ENCODE data around the gene TNMD.
"Not testable (repeated sequence)": the region's sequence is repeated elsewhere in the genome, so short reads cannot be mapped to it uniquely, and the experiment has no call there.

The TNMD gene

DNA sequence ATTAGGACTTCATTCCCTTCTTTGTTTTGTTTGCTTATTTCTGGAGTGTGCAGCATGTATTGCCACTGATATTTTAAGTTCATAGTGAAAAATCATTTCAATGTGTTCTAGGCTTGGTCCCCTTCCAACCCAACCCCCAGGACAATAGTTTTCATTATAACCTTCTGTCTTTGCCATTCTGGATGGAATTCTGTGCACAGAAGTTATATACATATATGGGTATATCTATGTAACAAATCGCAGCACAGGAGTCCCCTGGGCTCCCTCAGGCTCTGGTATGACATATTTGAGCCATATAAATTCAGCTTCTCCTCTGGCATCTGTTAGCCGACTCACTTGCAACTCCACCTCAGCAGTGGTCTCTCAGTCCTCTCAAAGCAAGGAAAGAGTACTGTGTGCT, at the start of gene TNMD:
TSS of gene TNMD (plus strand) at position 326 of the 400 bp plus-strand sequence. CDS start 83 bp downstream, outside the sequence.
- no peak for DNase-seq

GRCh38 chrX:100565534-100565933, 19.2 kb upstream of the TNMD start:
- DNase-seq: not testable (repeated sequence)

GRCh38 chrX:100586747-100587146, 2.0 kb downstream of the TNMD start:
- no peak for DNase-seq

- DNase-seq: no peak
These were observed 3.1 kb downstream of the TNMD start for GRCh38 chrX:100587861-100588260.

DNA sequence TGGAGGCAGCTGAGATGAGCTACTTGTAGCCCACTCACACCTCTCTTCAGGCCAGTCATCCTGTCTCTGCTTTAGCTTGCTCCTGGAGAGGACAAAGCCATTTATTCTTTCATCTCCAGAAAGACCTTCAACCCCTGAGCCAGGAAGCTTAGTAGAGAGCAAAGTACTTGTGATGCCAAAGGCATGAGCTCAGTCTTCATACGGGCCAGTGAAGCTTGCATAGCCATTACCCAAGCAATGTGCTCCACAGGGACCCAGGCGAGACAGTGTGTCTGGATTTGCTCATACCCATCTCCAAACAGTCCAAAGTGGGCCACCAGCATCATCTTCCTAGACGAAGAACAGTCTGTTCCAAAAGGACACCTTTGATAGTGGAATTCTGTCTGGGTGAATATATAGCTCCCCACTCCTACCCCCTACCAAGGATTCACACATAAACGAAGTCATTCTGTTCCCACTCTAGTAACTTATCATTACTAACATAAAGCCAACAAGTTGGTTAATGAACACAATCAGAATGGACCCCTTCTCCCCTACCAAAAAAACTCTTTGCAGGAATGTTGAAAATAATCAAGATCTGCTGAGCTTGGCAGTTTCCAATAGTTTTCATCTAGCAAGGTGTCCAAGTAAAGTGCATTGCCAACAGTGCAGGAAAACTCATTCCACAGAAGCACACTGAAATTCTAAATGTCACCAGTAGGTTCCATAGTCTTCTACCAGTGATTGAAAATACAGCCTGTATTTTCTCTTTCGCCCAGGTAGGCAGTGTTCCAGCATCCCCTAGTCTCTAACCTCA, 6.7 kb downstream of the TNMD start:
- no peak for DNase-seq

GRCh38 chrX:100593126-100593525, 8.4 kb downstream of the TNMD start:
- DNase-seq: no peak

- no peak for DNase-seq
These were observed 8.8 kb downstream of the TNMD start for GRCh38 chrX:100593581-100593980.

DNA sequence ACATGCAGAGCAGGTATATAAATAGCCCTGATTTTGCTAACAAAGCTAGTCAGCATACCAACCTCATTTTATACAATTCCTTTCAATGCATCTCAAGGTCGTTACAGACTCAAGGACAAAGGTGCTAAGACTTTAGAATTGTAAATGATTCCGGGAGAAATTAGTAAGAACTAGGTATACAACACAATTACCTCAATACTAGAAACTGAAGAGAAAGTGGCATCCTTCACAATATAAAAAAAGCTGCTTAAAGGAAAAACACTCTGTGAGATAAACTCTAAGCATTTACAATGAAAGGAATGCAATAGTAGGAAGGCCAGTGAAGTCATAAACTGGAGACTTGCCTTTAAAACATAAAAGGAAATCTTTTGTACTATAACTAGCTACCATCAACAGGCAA, 11.9 kb downstream of the TNMD start:
- no peak for DNase-seq

GRCh38 chrX:100599456-100599855, 14.7 kb downstream of the TNMD start:
- DNase-seq: no peak

GRCh38 chrX:100600340-100600739, 15.6 kb downstream of the TNMD start:
- no peak for DNase-seq

DNA sequence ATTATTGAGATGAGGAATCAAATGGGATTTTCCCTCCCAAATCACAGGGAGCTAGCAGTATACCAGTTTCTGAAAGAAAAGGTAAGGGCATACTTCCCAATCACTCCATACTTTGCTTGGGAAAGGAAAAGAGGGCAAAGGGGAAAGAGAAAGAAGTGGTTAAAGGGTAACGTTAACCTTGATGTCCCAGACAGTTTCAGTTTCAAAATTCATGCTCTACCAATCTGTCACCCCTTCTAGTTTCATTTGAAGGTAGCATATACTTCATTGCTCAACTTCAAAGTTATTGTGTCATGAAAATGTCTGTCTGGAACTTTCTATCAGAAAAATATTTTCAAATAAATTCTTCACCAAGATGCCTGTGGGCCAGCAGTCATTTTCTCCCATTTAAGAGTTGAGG, 16.0 kb downstream of the TNMD start:
- no peak for DNase-seq

GRCh38 chrX:100606753-100607152, 22.0 kb downstream of the TNMD start:
- no peak for DNase-seq

- no peak for DNase-seq
These were observed 24.9 kb downstream of the TNMD start for GRCh38 chrX:100609591-100609990.

DNA sequence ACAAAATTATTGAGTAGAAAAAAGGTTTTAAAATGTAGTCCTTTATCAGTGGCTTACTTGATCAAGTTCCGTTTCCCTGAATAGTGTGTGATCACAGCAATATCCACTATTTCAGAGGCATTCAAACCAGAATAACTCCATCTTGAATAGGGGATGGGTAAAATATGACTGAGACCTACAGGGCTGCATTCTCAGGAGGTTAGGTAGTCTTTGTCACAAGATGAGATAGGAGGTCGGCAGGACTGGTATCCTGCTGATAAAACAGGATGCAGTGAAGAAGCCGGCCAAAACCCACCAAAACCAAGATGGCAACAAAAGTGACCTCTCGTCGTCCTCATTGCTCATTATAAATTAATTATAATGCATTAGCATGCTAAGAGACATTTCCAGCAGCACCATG, 27.2 kb downstream of the TNMD start:
- DNase-seq: no peak

GRCh38 chrX:100615005-100615404, 30.3 kb downstream of the TNMD start:
- no peak for DNase-seq

DNA sequence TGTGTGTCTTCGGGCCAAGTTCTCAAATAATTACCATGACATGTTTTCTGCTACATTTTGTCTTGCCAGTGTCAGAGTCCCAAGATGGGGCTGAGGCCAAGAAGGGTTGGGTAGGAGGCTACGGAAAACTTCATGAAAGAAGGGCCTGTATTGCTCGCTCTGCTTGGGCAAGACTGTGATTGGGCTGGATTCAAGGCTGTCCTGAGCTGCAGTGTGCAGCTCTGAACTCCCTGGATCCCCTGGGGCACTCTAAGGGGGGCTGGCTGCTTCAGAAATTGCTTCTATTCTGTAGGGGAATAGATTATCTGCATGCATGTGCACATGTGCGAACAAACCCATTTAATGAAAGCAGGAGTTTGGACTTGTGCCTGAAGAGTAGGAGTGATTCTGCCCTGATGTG, 38.3 kb downstream of the TNMD start:
- DNase-seq: no peak

DNA sequence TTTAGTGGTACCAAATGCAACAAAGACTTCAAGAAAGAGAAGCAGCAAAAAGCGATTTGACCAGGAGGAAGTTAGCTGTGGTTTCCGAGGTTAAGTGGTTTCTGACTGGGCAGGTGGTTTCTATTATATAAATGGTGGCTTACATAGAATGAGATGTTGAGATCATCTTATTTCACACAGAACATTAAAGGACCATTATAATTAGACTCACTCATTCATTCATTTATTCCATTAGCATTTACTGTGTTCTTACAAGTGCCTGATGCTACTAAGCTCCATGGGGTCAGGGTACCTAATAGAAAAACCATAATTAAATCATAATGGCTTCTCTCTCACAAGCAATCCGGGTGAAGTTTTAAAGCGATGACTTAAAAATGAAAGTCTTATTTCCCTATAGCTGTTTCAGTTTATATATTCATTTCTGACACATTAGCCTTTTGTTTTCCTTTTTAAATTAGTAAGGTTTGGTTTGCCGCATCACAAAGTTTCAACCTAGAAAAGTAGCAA, 41.3 kb downstream of the TNMD start:
- DNase-seq: no peak

- no peak for DNase-seq
These were observed 50.3 kb downstream of the TNMD start for GRCh38 chrX:100635040-100635439.

DNA sequence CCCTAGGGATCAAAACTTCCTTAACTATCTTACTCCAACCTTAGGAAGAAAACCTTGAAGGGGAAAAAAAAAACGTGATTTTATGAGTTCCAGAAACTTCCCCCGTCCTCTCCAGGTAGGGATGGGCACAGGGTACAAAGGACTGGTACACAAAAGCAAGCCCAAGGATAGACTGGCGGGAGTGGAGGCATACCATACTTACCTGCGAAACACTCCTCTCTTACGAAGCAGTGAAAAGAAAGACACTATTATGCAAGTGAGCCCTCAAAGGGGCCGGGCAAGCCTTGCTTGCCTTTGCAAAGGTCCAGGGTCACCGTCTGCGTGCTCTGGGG, 51.2 kb downstream of the TNMD start:
- DNase-seq: no peak

DNA sequence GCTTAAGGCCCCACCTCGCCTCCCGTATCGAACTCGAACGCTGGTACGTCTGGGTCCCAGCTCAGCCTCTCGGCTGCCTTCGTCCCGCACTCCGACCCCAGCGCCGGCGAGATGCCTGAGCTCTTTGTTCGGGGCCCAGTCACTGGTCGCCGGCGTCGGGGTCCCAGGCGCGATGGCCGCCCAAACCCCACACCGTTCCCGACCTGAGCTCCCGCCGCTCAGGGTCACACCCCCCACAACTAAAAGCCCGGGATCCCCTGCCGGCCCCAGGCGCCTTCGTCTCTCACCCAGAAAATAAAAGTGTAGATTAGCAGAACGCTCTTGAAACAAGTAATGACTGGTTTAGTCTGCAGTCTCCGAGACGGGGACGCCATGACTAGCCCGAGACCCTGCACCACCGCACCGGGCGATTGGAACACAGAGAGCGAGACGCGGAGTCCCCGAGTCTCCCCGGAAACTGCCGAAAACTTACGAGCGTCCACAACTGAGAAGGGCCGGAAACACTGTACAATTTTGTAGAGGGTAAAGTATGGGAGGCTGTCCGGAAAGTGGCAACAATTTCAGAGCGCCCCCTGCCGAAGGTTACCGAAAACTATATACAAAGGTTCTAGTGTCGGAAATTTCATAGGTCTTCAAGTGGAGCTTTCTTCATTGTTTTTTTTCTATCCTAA, 51.7 kb downstream of the TNMD start, which contains the start of gene TSPAN6:
TSS of gene TSPAN6 (minus strand) at position 486 of the 671 bp plus-strand sequence. CDS start at position 374, 112 bp downstream.
- DNase-seq: peak; percentile 55

GRCh38 chrX:100642290-100642689, 57.6 kb downstream of the TNMD start:
- DNase-seq: no peak

DNA sequence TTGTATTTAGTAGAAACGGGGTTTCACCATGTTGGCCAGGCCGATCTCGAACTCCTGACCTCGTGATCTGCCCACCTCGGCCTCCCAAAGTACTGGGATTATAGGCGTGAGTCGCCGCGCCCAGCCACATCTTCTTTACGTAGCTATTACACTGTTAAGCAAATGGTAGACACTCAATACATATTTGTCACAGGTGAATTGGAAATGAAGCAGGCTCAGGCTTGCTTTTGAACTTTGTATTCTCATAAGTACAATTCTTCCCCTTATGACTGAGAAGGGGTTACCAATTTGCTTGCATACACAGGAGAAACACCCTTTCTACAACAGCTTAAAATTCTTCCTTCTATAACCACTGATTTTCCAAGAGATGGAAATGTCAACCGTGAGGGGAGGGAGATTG, 58.5 kb downstream of the TNMD start:
- DNase-seq: no peak

GRCh38 chrX:100643956-100644860, 59.5 kb downstream of the TNMD start, which contains the start of gene SRPX2:
TSS of gene SRPX2 (plus strand) at chrX:100644199. CDS start at chrX:100646323, 2,124 bp downstream.
- no peak for DNase-seq

Measured in activated CD4-positive, alpha-beta T cell treated with anti-CD3 and anti-CD28 coated beads for 1 hour (primary cell).